T-helper 2 cell treated with Interferon-gamma antibody and Interleukin-4, amounts not matched to agents 5 μg/mL and 100 μg/mL, for 36 hours (primary cell): ENCODE results near the gene ERGIC2.

ENCODE experiments used
- DNase-seq: peaks from one replicate; pipeline ENCODE4 v3.0.0; 2021; ENCODE audit warnings: low spot score
- H3K27ac Mint-ChIP-seq: one replicate; pipeline ENCODE4 v1.8.0; 2021; ENCODE audit warnings: mild to moderate bottlenecking, mixed read lengths
- H3K27me3 Mint-ChIP-seq: one replicate; pipeline ENCODE4 v1.8.0; 2021; ENCODE audit warnings: low read depth, mixed read lengths
- H3K36me3 Mint-ChIP-seq: one replicate; pipeline ENCODE4 v1.8.0; 2021; ENCODE audit warnings: low read depth, mixed read lengths
- H3K4me1 Mint-ChIP-seq: one replicate; pipeline ENCODE4 v1.8.0; 2021; ENCODE audit warnings: low read depth, mixed read lengths
- H3K4me3 Mint-ChIP-seq: one replicate; pipeline ENCODE4 v1.8.0; 2022; ENCODE audit warnings: mild to moderate bottlenecking, moderate library complexity, mixed read lengths
- H3K9me3 Mint-ChIP-seq: one replicate; pipeline ENCODE4 v1.8.0; 2021; ENCODE audit warnings: mixed read lengths

Gene ERGIC2

DNA sequence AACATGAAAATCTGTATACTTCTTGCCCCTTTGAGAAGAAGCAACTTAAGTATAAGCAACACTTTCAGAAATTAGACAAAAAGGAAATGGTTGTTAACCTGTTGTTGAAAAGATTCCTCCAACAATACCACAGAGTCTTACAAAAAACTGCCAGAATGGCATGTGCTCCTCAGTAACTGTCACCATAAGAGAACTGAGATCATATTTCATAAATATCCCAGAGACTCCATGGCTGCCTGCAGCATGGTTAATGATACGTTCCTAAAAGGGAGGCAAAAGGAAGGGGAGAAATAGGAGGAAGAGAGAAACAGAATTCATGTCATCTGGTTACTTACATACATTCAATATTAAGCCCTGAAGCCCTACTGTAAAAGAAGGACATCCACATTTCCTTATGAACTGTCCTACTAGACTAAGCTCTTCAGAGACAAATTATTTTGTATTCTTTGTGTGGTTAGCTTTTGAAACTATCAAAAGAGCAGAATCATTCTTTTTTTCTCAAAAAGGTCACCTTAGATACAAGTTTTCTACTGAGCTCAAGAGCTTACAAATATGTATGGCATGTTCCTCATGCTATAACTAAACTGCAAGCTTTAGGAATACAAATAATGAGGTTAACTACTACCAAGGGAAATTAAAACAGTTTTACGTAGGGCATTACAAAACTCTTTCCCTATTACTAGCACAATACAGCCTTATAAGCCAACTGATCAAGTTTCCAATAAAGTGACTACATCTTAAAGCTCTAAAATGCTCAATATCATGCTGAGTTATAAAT lies 37.8 kb downstream of the ERGIC2 start:
- Mint-ChIP-seq H3K36me3 (peaks cover 35% of the 10 kb centered on the region), H3K4me3 (no peak overlapping the region), H3K4me1 (peaks cover 2% of the 10 kb centered on the region), H3K9me3 (no peaks in the 10 kb centered on the region), H3K27ac (peak overlapping the region; percentile 8), H3K27me3 (no peaks in the 10 kb centered on the region)
- DNase-seq: no peak

- Mint-ChIP-seq H3K27me3 (no peaks in the 10 kb centered on the region), H3K4me1 (no peaks in the 10 kb centered on the region), H3K36me3 (peaks cover 14% of the 10 kb centered on the region), H3K9me3 (no peaks in the 10 kb centered on the region), H3K4me3 (no peak overlapping the region), H3K27ac (no peak overlapping the region)
- DNase-seq: no peak
These were observed 43.6 kb downstream of the ERGIC2 start for GRCh38 chr12:29337325-29337724.

DNA sequence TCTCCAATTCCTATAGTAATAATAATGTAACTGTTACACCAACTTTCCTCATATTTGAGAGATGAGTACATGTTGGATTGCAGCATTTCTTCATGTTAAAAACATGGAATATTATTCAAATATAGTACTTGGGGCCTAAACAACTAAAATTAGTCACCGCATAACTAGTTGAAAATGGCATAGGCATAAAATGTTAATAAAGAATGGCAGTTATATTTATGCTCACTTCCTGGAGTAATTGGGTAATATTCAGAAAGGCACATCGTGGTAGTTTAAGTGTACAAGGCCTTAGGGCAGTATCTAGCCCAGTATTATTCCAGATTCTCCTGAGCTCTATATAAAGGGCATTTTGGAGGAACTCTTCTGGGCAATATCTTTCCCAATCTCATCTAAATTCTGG lies 46.0 kb downstream of the ERGIC2 start:
- Mint-ChIP-seq H3K27me3 (no peaks in the 10 kb centered on the region), H3K4me1 (no peaks in the 10 kb centered on the region), H3K9me3 (no peaks in the 10 kb centered on the region), H3K27ac (no peak overlapping the region), H3K4me3 (no peak overlapping the region), H3K36me3 (peaks cover 6% of the 10 kb centered on the region)
- DNase-seq: no peak

DNA sequence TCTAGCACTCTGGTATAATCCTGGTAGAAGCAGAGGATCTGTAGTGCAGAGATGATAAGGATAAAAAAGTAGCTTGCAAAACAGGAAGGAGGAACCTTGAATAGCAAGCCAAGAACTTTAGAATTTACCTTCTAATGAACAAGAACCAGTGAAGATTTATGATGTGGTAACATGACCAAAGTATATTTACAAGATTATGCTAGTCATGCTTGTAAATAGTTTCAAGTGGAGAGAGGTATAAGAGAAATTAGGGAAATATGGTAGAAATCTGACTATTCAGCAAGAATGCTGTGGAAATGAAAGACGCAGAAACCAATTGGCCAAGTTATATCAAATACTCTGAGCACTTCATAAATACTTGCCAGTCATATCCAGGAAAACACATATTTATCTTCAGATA lies 47.8 kb downstream of the ERGIC2 start:
- Mint-ChIP-seq H3K27me3 (no peaks in the 10 kb centered on the region), H3K27ac (no peak overlapping the region), H3K4me1 (no peaks in the 10 kb centered on the region)

GRCh38 chr12:29329411-29329810 lies 51.6 kb downstream of the ERGIC2 start:
- DNase-seq: no peak
- no peak overlapping the region for H3K27ac Mint-ChIP-seq
- H3K4me3 Mint-ChIP-seq: no peak overlapping the region
- no peaks in the 10 kb centered on the region for H3K9me3 Mint-ChIP-seq
- no peaks in the 10 kb centered on the region for H3K4me1 Mint-ChIP-seq
- no peaks in the 10 kb centered on the region for H3K27me3 Mint-ChIP-seq
- peaks cover 7% of the 10 kb centered on the region for H3K36me3 Mint-ChIP-seq

More for the DNA sequence above, 47.8 kb downstream of the ERGIC2 start:
- no peak overlapping the region for H3K4me3 Mint-ChIP-seq
- peaks cover 3% of the 10 kb centered on the region for H3K36me3 Mint-ChIP-seq
- H3K9me3 Mint-ChIP-seq: no peaks in the 10 kb centered on the region
- no peak for DNase-seq

DNA sequence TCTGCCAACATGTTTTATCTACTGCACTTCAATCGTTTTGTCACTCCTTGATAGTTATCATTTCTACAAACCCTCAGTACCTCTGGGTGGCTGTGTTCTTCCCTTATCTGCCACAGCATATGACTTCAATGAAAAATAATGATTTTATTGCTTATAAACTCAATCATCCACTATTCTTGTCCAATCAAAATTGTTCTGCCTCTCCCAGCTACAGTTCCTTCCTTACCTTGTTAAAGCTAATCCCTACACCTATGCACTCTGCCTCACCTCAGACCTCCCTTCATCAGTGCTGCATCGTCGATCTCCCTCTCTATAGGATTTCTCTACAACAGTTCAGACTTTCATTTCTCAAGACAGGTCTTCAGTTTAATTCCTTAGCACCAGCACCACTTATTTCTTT lies 58.8 kb downstream of the ERGIC2 start:
- Mint-ChIP-seq H3K9me3 (no peaks in the 10 kb centered on the region), H3K27ac (no peak overlapping the region), H3K4me3 (no peak overlapping the region), H3K36me3 (peaks cover 17% of the 10 kb centered on the region), H3K27me3 (no peaks in the 10 kb centered on the region), H3K4me1 (peaks cover 10% of the 10 kb centered on the region)
- DNase-seq: no peak

DNA sequence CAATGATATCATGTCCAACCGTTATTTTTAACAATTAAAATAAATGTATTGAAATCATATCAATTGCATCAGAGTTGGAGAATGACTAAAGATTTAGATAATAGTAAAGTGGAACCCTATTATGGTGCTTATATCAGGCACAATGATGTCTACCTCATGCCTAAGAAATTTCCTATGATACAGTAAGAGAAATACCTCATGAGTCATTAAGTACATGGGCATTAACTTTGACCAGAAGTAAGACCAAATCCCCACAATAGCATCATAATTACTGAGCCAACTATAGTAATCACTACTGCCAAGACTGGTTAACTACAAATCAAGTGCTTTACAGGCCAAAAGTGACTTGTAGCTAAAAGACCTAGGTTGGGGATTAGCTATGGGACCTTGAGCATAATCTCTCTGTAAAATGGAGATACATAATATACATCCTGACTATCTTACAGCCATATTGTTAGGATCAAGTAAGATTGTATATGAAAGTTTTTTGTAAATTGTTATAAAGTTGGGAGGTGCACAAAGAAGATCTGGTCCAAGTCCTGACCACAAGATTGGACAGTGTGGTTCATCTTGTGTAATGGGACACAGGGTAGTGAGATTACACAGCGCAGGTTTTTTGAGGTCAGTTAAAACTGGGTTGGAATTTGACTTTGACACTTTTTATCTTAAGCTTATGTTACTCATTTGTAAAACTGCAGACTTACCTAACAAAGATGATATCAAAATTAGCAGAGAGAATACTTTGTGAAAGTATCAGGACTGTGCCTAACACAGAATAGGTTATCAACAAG lies 60.5 kb downstream of the ERGIC2 start:
- peaks cover 10% of the 10 kb centered on the region for H3K4me1 Mint-ChIP-seq
- no peaks in the 10 kb centered on the region for H3K9me3 Mint-ChIP-seq
- peaks cover 14% of the 10 kb centered on the region for H3K36me3 Mint-ChIP-seq
- H3K4me3 Mint-ChIP-seq: no peak overlapping the region
- no peaks in the 10 kb centered on the region for H3K27me3 Mint-ChIP-seq
- H3K27ac Mint-ChIP-seq: no peak overlapping the region
- no peak for DNase-seq

GRCh38 chr12:29317556-29318363 lies 63.2 kb downstream of the ERGIC2 start:
- Mint-ChIP-seq H3K27ac (no peak overlapping the region), H3K36me3 (no peaks in the 10 kb centered on the region), H3K9me3 (no peaks in the 10 kb centered on the region), H3K27me3 (peaks cover 2% of the 10 kb centered on the region), H3K4me3 (no peak overlapping the region), H3K4me1 (peaks cover 10% of the 10 kb centered on the region)
- DNase-seq: peak; percentile 20

- Mint-ChIP-seq H3K4me3 (no peak overlapping the region), H3K27ac (no peak overlapping the region), H3K36me3 (no peaks in the 10 kb centered on the region), H3K27me3 (peaks cover 2% of the 10 kb centered on the region), H3K9me3 (no peaks in the 10 kb centered on the region), H3K4me1 (peaks cover 10% of the 10 kb centered on the region)
- DNase-seq: no peak
These were observed 64.2 kb downstream of the ERGIC2 start for GRCh38 chr12:29316752-29317151.

GRCh38 chr12:29314416-29314815 lies 66.6 kb downstream of the ERGIC2 start:
- Mint-ChIP-seq H3K9me3 (no peaks in the 10 kb centered on the region), H3K4me1 (peaks cover 9% of the 10 kb centered on the region), H3K4me3 (no peak overlapping the region), H3K27ac (no peak overlapping the region), H3K36me3 (no peaks in the 10 kb centered on the region), H3K27me3 (peaks cover 2% of the 10 kb centered on the region)
- DNase-seq: no peak

- Mint-ChIP-seq H3K27ac (no peak overlapping the region), H3K9me3 (no peaks in the 10 kb centered on the region), H3K4me1 (no peaks in the 10 kb centered on the region), H3K4me3 (no peak overlapping the region), H3K27me3 (peaks cover 2% of the 10 kb centered on the region), H3K36me3 (no peaks in the 10 kb centered on the region)
- DNase-seq: no peak
These were observed 70.1 kb downstream of the ERGIC2 start for GRCh38 chr12:29310899-29311298.

DNA sequence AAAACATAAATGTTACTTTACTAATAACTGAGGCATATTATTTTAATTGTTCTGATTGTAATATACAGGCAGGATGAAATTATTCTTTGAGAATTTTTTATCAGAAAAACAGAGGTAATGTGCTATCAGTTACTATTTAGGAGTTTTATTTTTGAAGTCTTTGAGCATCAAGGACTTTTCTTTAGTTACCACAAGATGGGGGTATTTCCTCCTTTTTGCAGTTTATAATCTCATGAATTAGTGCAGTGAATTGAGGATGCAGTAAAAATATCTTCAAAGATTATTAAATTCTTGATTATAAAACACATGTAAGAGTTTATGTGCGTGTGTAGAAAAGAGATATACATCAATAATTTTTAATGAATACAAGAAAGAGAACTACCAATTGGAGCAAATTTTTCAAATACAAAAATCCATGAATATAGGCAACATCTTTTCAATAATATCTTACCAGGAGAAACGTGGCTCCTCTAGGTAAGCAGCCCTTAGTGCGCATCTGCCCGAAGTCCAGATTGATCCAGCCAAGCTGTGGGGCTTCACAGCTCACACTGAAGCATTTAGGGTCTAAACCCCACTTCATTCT lies 71.6 kb downstream of the ERGIC2 start:
- no peak for DNase-seq

DNA sequence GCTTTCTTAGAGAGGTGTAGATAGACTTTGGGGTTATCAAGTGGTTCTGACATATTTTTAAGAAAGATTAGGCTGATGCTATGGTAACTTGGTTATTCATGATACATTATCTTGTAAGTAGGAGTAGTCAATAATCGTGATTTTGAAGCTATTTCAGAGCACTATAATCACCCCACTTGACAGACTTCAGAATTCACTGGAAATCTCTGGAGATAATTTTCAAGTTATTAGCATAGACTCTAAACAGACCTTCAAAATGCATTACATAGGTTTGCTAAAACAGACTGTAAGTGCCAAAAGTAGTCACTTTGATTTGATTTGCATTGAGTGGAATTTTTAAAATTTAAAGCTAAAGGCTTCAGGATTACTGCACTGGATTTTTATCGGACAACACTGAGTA lies 74.3 kb downstream of the ERGIC2 start:
- Mint-ChIP-seq H3K4me3 (no peak overlapping the region), H3K27me3 (no peaks in the 10 kb centered on the region), H3K9me3 (no peaks in the 10 kb centered on the region), H3K36me3 (no peaks in the 10 kb centered on the region), H3K4me1 (no peaks in the 10 kb centered on the region), H3K27ac (no peak overlapping the region)
- DNase-seq: no peak

More for the DNA sequence above, 71.6 kb downstream of the ERGIC2 start:
- no peak overlapping the region for H3K4me3 Mint-ChIP-seq
- H3K27me3 Mint-ChIP-seq: peaks cover 2% of the 10 kb centered on the region
- H3K4me1 Mint-ChIP-seq: no peaks in the 10 kb centered on the region
- no peaks in the 10 kb centered on the region for H3K36me3 Mint-ChIP-seq
- no peaks in the 10 kb centered on the region for H3K9me3 Mint-ChIP-seq
- H3K27ac Mint-ChIP-seq: no peak overlapping the region
